Endodermal cell (in vitro differentiated cells): ENCODE measurements around the gene KIF6. TPM values are rescaled to one million over a fixed set of nuclear protein-coding genes. Genes with fewer than 3 reads are reported as not detected.
A peak's percentile ranks its signal among the peaks of the same experiment; 100 is the strongest.

Source experiments
- DNase-seq: peaks from one replicate; pipeline ENCODE4 v3.0.0-alpha.2; 2017
- H3K27ac ChIP-seq: 2 replicates; pipeline ENCODE4 v1.5.1; 2013; ENCODE audit warnings: mild to moderate bottlenecking, low read depth, low read length, moderate library complexity
- H3K27me3 ChIP-seq: 2 replicates; pipeline ENCODE4 v1.6.1; 2013; ENCODE audit warnings: mild to moderate bottlenecking, low read length, moderate library complexity; ENCODE audit not compliant: insufficient read depth, control insufficient read depth, poor library complexity, severe bottlenecking
- H3K36me3 ChIP-seq: 2 replicates; pipeline ENCODE4 v1.7.0; 2013; ENCODE audit warnings: mild to moderate bottlenecking, low read length, moderate library complexity; ENCODE audit not compliant: control insufficient read depth, insufficient read depth
- H3K4me1 ChIP-seq: one replicate; pipeline ENCODE4 v1.7.0; 2013; ENCODE audit warnings: low read length; ENCODE audit not compliant: control insufficient read depth, insufficient read depth
- H3K4me3 ChIP-seq: 2 replicates; pipeline ENCODE4 v1.5.1; 2013; ENCODE audit warnings: mild to moderate bottlenecking, low read length, moderate library complexity
- H3K9ac ChIP-seq: 2 replicates; pipeline ENCODE4 v1.6.1; 2013; ENCODE audit warnings: mild to moderate bottlenecking, low read length, moderate library complexity; ENCODE audit not compliant: poor library complexity, severe bottlenecking; ENCODE audit errors: extremely low read depth
- H3K9me3 ChIP-seq: 2 replicates; pipeline ENCODE4 v1.6.1; 2013; ENCODE audit warnings: mild to moderate bottlenecking, low read length, moderate library complexity; ENCODE audit not compliant: control insufficient read depth
- H3K27ac Mint-ChIP-seq: 2 replicates; pipeline ENCODE4 v1.8.0; 2020; ENCODE audit warnings: mixed read lengths
- H3K27me3 Mint-ChIP-seq: 2 replicates; pipeline ENCODE4 v1.8.0; 2021; ENCODE audit warnings: mild to moderate bottlenecking, mixed read lengths; ENCODE audit not compliant: insufficient read depth
- H3K36me3 Mint-ChIP-seq: 2 replicates; pipeline ENCODE4 v1.8.0; 2020; ENCODE audit warnings: low read depth, mixed read lengths
- H3K4me1 Mint-ChIP-seq: 2 replicates; pipeline ENCODE4 v1.8.0; 2020; ENCODE audit warnings: mixed read lengths
- H3K4me3 Mint-ChIP-seq: 2 replicates; pipeline ENCODE4 v1.8.0; 2020; ENCODE audit warnings: mild to moderate bottlenecking, moderate library complexity, mixed read lengths
- H3K9me3 Mint-ChIP-seq: 2 replicates; pipeline ENCODE4 v1.8.0; 2020; ENCODE audit warnings: mild to moderate bottlenecking, mixed read lengths
- CTCF ChIP-seq: fragments of 200-600 bp; sonication (generic); conservative IDR thresholded peaks from 2 replicates; pipeline ENCODE4 v1.5.0; 2021; ENCODE audit warnings: antibody characterized with exemption, mild to moderate bottlenecking
- WGBS, 2 experiments: methylation state at CpG; one replicate each; pipeline versions ENCODE4 v1.1.5 to v1.1.7; 2013; ENCODE audit warnings: missing lambda C conversion rate in 2 of 2, mixed read lengths in 1 of 2; ENCODE audit not compliant: insufficient coverage in 1 of 2, insufficient read length in 1 of 2; 5-methylcytosine and 5-hydroxymethylcytosine counted together
- total RNA-seq, 2 donors: library from RNA; stranded (reverse); fragmentation: NEBNext Ultra II Directional in 1 of 2; extraction: Animal tissue kit (Norgen Biotek cat#: 25700) in 1 of 2; gene quantifications; 2 replicates in 1 of 2; 3 replicates in 1 of 2; pipeline ENCODE4 v1.2.1, GENCODE V29; 2021

KIF6 gene
- total RNA-seq, 2 donors from 2014 or later: 0.62 to 1.1 TPM

- WGBS, 2 experiments: 90 to 96% methylated on average over 3 of the region's 3 CpGs
- H3K4me3 Mint-ChIP-seq: no peak overlapping the region
- no peak overlapping the region for H3K9ac ChIP-seq
Measured at GRCh38 chr6:39375405-39375804, 349.8 kb downstream of the KIF6 start.

GRCh38 chr6:39370390-39370789 lies 354.8 kb downstream of the KIF6 start:
- Mint-ChIP-seq H3K4me3 (no peak overlapping the region), H3K9me3 (no peaks in the 10 kb centered on the region), H3K36me3 (no peaks in the 10 kb centered on the region), H3K4me1 (no peaks in the 10 kb centered on the region), H3K27me3 (peaks cover 4% of the 10 kb centered on the region), H3K27ac (no peak overlapping the region)
- no peak for DNase-seq
- Histone ChIP-seq H3K4me3 (no peak overlapping the region), H3K27ac (no peak overlapping the region), H3K36me3 (no peaks in the 10 kb centered on the region), H3K9ac (no peak overlapping the region), H3K9me3 (no peaks in the 10 kb centered on the region), H3K4me1 (no peaks in the 10 kb centered on the region), H3K27me3 (no peaks in the 10 kb centered on the region)
- 82% methylated on average over 3 of the region's 3 CpGs; no CpG with 5 or more reads in 1 of the 2 experiments for WGBS, 2 experiments
- no peak for TF ChIP-seq CTCF

More at GRCh38 chr6:39375405-39375804, 349.8 kb downstream of the KIF6 start:
- no peak for DNase-seq
- no peaks in the 10 kb centered on the region for H3K9me3 ChIP-seq
- no peaks in the 10 kb centered on the region for H3K36me3 ChIP-seq
- Mint-ChIP-seq H3K27me3 (no peaks in the 10 kb centered on the region), H3K36me3 (no peaks in the 10 kb centered on the region), H3K9me3 (no peaks in the 10 kb centered on the region), H3K4me1 (peaks cover 1% of the 10 kb centered on the region), H3K27ac (no peak overlapping the region)
- no peaks in the 10 kb centered on the region for H3K4me1 ChIP-seq
- no peaks in the 10 kb centered on the region for H3K27me3 ChIP-seq
- no peak overlapping the region for H3K27ac ChIP-seq
- TF ChIP-seq CTCF: peak; percentile 21
- no peak overlapping the region for H3K4me3 ChIP-seq

GRCh38 chr6:39369987-39370386 lies 355.2 kb downstream of the KIF6 start:
- H3K9me3 Mint-ChIP-seq: no peaks in the 10 kb centered on the region
- peaks cover 4% of the 10 kb centered on the region for H3K27me3 Mint-ChIP-seq
- H3K4me3 Mint-ChIP-seq: no peak overlapping the region
- H3K4me1 Mint-ChIP-seq: no peaks in the 10 kb centered on the region
- Histone ChIP-seq H3K9ac (no peak overlapping the region), H3K4me3 (no peak overlapping the region), H3K4me1 (no peaks in the 10 kb centered on the region), H3K27ac (no peak overlapping the region), H3K9me3 (no peaks in the 10 kb centered on the region), H3K36me3 (no peaks in the 10 kb centered on the region), H3K27me3 (no peaks in the 10 kb centered on the region)
- no peaks in the 10 kb centered on the region for H3K36me3 Mint-ChIP-seq
- DNase-seq: no peak
- TF ChIP-seq CTCF: peak; percentile 58
- WGBS, 2 experiments: 89 to 91% methylated on average over 1 of the region's 1 CpG
- H3K27ac Mint-ChIP-seq: no peak overlapping the region
